ENCODE data around the gene KLHDC7B.
A peak's percentile ranks its signal among the peaks of the same experiment; 100 is the strongest.

The KLHDC7B gene

DNA sequence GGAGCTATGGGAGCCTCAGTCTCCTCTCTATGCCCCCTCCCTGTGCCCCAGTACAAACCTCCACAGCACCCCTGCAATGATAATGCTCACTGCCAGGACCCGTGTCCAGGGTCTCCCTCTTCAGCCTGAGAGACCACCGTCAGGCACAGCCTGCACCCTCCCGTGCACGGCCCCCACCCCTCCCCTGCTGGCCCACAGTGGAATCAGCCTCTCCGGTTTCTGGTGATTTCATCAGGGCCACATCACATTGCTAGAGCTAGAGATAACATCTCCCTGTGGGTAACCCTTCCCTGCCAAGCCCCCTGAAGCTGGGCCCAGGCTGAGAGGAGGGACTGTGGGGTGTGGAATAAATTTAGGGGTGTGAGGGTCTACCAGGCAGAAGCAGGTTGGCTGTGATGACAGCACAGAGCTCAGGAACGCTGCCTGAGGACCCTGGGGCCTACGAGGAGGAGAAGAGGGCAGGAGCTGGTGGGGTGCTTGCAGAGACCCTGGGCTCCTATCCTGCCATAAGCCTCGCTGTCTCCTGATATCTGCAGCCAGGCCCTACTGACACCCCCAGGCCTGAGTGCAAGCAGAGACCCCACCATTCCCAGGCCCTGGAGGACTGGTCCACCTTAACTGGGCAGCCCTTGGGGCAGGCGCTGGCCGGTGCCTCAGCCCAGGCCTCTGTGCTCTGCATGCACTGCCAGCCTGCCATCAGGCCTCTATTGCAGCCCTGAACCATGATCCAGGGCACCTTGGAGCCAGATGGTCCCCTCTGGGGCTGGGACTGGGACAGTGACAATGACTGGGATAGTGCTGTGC lies at the start of gene KLHDC7B:
TSS of gene KLHDC7B (plus strand) at position 378 of the 804 bp plus-strand sequence. CDS start at position 723, 345 bp downstream.
- DNase-seq = peak; percentile 36

GRCh38 chr22:50497093-50497492 lies 48.6 kb upstream of the KLHDC7B start:
- no peak for DNase-seq

DNA sequence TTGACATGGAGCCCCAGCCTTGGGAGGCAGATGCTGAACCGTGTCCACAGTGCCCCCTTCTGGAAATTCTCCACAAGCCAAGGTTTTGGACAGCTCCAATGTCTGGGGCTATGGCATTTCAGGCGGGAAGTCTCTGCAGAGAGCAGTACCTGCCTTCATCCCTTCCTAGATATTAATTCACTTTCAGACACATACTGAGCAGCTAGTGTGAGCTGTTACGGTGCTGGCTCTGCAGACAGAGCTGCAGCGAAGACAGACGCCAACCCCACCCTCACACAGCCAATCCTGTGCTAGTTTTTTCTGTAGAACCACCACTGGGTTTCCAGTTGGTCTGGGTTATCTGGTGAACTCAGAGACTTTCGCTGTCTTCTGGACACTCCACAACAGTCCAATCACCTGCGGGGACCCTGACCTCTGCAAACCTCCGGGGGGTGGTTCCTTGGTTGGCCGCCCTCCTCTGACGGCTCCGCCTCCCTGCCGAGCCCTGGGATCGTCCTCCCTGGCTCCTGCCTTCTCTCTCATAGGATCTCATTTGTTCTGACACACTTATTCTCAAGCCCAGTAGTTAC lies 47.3 kb upstream of the KLHDC7B start:
- peak; percentile 76 for DNase-seq

DNA sequence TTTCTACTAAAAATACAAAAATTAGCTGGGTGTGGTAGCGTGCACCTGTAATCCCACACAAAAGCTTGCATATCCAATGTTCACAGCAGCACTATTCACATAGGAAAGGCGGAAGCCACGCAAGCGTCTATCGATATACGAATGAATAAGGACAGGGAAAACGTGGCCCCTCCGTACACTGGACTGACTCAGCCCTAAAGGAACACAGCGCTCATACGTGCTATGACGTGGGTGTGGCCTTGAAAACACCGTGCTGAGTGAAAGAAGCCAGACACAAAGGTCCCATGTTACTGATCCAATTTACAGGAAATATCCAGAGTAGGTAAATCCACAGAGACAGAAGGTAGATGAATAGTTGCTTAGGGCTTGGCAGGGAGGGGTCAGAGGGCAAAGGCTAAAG lies 45.2 kb upstream of the KLHDC7B start:
- DNase-seq = no peak

DNA sequence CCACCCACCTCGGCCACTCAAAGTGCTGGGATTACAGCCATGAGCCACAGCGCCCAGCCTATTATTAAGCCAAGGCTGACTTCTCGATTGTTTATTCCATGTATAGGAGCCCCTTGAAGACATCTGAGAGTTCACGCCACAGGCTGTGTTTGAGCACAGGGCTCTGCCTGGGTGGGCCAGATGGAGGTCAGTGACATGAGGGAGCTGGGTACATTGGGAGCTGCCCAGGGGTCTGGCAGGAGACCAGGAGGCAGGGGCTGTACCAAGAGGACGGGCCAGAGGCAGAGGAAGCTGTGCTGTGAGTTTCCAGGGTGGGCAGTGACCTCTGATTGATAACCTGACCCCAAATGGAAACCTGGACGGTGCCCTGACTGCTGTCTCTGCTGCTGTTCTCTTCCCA lies 43.6 kb upstream of the KLHDC7B start:
- no peak for DNase-seq

DNA sequence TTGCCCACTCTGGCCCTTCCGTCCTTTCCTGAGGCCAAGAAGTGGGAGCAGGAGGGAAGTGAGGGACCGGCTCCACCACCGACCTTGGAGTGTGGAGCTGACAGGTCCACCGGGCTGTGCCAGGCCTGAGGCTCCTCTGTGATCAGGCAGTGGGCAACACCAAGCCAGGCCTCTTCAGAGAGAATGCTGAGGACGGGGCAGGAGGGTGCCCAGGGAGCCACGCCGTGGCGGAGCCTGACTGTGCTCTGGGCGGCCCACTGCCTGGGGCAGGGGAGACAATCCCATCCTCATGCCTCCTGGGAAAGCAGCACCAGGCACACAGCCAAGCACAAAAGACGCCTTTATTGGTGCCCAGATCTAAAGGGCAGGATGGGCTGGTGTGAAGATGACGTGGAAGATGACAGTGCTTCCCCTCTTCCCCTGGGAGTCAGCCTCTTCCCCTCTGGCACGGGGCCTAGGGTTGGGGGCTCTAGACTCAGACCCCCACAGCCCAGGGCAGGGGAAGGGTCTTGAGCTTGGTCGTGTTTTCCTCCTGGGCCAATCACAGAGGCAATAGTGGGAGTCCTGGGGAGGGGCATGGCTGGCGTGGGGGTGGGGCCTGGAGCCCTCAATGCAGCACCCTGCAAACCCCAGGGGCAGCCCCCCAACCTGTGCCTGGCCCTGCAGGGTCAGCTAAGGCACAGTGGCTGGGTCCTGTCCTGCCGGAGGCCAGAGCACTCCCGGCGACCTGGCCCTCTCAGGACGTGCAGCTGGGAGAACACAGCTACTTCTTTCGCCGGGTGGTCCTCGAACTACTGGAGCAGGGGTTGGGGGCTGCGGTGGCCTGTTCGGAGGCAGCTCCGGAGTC lies 42.8 kb upstream of the KLHDC7B start:
- DNase-seq = no peak

DNA sequence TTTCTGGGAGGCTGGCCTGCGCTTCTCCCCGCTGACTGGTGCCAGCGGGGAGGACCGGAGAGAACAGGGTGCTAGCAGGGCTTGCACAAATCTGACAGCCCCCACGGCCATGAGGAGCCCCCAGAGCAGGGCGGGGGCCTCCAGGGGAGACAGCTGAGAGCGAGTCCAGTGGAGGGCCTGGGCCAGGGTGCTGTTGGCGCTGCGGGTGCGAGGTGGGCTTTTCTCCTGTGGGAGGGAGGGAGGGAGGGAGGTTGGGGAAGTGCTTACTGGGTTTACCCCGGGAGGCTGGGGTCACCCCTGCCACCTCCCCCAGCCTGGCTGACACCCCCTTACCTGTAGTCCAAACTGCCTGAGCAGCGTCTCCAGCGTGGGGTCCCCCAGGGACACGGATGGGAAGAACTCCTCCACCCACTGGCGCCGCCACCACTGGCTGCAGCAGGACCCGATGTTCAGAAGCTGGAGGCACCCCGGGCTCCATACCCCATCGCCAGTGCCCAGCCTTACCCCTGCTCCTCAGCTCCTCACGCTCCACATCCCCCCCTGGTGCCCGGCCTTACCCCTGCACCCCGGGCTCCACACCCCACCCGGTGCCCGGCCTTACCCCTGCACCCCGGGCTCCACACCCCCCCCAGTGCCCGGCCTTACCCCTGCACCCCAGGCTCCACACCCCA lies 42.1 kb upstream of the KLHDC7B start:
- no peak for DNase-seq

GRCh38 chr22:50504369-50505211 lies 41.1 kb upstream of the KLHDC7B start:
- no peak for DNase-seq

GRCh38 chr22:50505276-50505775 lies 40.4 kb upstream of the KLHDC7B start:
- DNase-seq = no peak

DNA sequence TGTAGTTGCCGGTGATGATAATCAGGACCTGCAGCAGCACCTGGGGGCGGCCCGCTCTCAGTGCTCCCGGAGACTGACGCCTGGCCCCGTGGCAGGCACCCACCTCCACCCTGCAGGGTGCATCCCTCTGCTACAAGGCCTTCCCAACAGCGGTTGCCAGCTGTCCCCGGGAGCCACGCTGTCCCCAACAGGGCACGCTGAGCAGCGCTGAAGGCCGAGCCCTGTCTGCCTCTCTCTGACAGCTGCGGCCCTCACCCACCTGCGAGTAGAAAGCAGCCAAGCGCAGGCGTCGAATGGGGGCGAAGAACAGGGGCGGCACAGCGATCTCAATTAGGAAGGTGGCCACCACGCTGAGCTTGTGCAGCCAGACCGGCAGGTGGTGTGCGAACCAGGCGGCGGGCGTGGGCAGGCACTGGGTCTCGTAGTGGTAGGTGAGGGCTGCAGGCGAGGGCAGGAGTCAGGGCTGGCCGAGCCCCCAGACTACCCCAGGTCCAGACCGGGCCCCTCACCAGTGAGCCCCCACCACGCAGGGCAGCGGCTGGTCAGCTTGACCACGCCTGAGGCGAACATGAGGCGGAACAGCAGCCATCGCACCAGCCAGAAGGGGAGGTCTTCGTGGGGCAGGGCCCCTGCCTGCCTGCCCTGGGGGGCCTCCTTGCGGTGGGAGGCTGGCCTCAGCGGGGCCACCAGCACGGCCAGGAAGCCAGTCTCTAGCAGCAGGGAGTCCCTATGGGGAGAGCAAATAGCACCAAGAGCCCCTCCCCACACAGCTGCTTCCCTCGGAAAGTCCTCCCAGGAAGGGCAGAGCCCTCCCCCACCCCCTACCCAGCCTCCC lies 39.7 kb upstream of the KLHDC7B start:
- DNase-seq = no peak

- DNase-seq = no peak
Observed at GRCh38 chr22:50506611-50507420, 38.9 kb upstream of the KLHDC7B start.

DNA sequence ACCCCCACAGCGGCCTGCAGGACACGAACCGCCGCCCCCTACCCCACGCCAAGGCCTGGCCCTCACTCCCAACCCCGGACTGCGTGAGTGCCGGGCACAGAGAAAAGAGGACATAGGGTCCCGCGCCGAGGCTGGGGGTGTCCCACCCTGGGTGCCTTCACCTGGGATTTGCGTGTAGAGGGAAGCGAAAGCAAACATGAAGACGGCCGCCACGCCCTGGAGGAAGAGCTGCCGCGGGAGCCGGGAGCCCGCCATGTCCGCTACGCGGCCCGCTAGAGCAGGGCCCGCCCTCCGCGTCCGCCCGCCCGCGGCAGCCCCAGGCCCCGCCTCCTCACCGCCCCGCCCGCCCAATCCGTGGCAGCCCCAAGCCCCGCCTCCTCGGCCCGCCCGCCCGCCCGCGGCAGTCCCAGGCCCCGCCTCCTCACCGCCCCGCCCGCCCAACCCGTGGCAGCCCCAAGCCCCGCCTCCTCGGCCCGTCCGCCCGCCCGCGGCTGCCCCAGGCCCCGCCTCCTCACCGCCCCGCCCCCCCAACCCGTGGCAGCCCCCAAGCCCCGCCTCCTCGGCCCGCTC lies 38.2 kb upstream of the KLHDC7B start, which contains the start of gene LMF2:
TSS of gene LMF2 (minus strand) at position 282 of the 570 bp plus-strand sequence. CDS start at position 255, 27 bp downstream.
- DNase-seq = peak; percentile 91

DNA sequence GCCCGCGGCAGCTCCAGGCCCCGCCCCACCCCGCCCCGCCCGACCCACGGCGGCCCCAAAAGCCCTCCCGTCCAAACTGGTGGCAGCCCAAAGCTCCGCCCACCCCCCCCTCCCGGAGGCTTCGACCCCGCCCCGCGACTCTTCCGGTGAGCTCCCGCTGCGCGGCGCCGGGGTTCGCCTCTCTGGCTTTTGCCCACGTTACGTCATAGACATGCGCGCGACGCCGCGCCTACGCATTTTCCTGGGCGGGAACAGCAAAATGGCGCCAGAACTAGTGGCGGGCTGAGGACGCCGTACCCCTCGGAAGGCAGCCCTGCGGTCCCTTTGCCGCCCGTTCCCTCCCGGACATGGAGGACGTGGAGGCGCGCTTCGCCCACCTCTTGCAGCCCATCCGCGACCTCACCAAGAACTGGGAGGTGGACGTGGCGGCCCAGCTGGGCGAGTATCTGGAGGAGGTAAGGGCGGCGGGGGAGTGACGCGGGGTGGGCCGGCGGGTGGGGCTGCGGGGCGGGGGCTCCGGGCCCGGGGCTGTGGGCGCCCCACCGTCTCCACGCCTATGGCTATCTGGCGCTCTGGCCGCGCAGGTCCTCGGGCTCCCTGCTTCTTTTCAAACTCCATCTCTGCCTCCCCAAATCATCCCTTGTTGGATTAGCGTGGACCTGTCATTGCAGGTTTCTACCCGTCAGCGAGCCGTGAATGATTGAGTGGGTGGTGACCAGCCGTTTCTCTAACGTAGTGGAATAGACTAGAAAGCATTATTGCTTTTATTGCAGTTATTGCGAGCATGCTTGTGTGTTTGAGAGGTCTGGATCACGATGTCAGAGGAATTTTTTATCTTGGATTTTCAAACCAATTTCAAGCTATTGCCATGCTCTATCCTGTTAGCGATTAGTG lies 37.5 kb upstream of the KLHDC7B start, which contains the start of gene NCAPH2:
TSS of gene NCAPH2 (plus strand) at position 234 of the 894 bp plus-strand sequence. CDS start at position 348, 114 bp downstream.
- DNase-seq = peak; percentile 98

DNA sequence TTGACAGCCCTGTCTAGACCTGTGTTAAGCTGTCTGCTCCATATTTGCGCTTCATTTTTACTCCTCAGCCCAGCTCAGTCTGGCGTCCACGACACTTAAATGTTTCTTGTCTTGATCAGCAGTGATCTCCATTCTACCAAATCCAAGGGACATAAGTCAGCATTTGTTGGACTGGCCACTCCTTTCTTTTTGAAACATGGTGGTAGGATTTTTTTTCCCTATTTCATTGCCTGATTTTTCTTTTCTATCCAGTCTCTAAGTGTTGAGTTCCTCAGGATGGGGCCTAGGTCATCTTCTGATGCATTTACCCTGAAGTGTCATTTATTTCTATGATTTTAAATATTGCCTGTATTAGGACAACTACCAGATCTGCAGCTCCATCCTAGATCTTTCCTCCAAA lies 36.8 kb upstream of the KLHDC7B start:
- DNase-seq = no peak

DNA sequence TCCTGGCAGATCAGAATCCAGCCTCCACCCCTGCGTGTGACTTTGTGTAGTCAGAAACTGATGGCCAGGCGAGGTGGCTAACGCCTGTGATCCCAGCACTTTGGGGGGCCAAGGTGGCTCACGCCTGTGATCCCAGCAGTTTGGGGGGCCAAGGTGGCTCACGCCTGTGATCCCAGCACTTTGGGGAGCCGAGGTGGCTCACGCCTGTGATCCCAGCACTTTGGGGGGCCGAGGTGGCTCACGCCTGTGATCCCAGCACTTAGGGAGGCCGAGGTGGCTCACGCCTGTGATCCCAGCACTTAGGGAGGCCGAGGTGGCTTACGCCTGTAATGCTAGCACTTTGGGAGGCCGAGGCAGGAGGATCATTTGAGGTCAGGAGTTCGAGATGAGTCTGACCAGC lies 32.5 kb upstream of the KLHDC7B start:
- no peak for DNase-seq

DNA sequence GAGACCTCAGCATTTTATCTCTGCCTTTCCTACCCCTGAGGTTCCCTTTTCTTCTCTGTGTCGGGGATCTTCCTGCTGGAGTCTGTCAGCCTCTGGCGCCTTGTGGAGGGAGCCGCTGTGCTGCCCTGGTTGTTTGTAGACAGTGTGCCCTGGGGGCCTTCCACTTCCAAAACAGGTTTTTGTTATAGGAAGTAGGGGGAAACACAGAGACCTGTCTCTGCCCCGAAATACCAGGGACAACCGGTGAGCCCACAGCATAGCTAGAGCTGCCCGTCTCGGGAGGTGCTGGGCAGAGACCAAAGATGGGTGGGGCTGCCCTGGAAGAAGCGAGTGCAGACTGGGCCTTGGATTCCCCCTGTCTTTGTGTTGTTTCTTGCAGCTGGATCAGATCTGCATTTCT lies 29.6 kb upstream of the KLHDC7B start:
- DNase-seq = no peak

DNA sequence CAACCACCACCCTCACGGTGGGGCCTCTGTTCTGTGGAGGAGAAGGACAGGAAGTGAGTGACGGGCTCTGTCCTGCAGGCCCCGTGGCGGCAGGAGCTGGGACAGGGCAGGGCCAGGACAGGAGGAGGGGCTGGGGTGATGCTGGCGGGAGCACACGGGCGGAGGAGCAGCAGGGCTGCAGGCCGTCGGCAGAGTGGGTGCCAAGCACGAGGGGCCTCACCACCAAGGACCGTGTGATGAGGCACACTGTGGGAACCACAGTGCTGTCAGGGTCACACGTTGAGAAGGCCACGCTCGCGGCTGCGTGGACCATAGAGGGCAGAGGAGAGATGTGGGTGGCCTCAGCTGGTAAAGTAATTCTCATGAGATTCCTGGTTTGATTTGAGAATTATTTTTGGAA lies 28.8 kb upstream of the KLHDC7B start:
- DNase-seq = no peak
